GM10266 (cell line): ENCODE results near the gene SUN5.
"Not testable (repeated sequence)": the region's sequence is repeated elsewhere in the genome, so short reads cannot be mapped to it uniquely, and the experiment has no call there.

Experiments used
- DNase-seq: peaks from one replicate; pipeline ENCODE4 v3.0.0; 2012; ENCODE audit errors: extremely low spot score
- CTCF ChIP-seq: IDR thresholded peaks from 2 replicates; pipeline ENCODE4 v1.5.1; 2012; ENCODE audit warnings: mild to moderate bottlenecking, low read depth; ENCODE audit not compliant: control insufficient read depth, insufficient read depth; ENCODE audit errors: missing control alignments

The SUN5 gene

DNA sequence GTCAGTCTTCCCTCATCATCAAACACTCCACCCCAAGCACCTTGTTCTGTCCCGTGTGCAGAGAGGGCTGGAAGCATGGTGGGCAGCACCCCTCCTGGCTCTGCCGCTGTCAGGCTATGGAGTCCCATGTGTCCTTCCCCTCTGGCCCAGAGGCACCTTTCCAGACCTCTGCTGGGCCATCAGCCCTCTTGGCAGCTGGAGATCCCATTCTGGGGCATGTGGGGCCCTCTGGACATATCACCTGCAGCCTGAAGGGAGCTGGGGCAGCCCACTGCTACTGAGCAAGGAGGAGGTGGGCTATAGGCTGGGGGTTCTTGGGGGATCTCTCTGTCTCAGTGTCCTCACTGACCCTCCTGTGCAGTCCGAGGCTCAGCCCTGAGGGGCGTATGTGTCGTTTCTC is 42.2 kb downstream of the SUN5 start:
- TF ChIP-seq CTCF: no peak
- no peak for DNase-seq

GRCh38 chr20:32960849-32961731 is 43.1 kb downstream of the SUN5 start:
- no peak for TF ChIP-seq CTCF
- no peak for DNase-seq

DNA sequence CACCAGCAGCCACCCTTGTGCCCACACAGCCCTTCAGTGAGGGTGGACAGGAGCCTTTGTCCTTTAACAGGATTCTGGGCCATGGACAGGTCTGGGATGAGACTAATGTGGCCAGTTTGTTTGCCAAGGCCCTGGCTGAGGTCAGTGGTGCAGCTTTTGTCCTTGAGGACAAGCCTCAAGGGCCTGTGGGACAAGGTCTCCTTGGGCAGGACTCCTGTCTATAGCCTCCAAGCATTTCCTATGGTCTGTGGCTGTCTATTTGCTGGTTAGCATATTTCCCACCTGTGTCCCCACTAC is 44.1 kb downstream of the SUN5 start:
- no peak for DNase-seq
- TF ChIP-seq CTCF: no peak

DNA sequence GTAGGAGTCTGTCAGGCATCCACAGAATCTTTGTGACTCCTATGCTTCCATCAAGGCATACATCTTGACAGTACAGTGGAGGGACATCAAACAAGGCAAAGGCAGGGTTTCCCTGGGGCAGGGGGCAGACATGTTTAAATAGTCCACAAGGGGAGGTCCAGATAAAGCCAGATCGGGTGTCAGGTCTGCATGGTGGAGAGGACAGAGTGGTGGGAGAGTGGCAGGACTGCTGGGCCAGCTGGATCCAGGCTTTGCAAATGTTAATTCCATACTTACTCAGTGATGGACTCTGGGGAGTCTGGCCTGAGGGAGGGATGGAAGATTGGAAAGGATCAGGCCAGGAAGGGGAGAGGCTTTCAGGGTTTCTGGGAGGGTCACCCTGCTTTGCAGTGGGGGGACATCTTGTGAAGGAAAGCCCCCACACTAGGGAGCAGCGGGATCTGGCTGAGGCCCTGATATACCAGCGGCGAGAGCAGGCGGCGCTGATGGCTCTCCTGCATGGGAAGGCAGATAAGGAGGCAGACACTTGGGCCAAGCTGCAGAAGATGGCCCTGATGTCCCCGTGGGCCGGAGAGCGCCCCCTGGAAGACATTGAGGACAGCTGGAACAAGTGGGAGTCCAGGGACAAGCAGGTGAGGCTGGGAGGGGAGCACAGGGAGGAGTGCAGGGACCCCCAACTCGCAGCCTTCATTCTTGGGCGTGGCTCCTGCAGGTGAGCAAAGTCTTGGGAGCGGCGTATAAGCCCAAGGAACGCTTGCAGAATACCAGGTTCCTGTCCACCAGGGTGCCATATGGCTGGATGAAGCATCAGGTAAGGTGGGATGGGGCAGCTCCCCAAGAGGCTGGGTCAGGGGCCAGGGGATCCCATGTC is 44.6 kb downstream of the SUN5 start:
- DNase-seq: no peak
- no peak for TF ChIP-seq CTCF

GRCh38 chr20:32958574-32958973 is 45.7 kb downstream of the SUN5 start:
- no peak for TF ChIP-seq CTCF
- DNase-seq: no peak

DNA sequence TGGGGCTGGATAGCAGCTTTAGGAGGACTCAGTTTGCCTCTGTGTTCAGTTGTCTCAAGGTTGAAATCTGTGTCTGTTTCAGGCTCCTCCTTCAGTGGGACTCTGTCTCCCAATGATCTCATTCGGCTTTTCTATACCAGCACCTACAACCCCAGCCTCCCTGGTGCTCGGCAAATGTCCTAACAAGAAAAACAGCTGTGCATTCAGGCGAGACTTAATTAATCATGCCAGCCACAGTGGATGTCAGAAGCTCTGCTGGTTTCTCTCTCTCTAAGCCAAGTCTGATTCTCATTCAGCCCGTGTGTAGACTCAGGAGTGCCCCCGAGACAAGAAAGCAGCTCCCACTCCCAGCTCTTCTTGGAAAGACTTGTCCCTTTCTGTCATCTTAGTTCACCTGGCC is 46.8 kb downstream of the SUN5 start:
- TF ChIP-seq CTCF: no peak
- no peak for DNase-seq

DNA sequence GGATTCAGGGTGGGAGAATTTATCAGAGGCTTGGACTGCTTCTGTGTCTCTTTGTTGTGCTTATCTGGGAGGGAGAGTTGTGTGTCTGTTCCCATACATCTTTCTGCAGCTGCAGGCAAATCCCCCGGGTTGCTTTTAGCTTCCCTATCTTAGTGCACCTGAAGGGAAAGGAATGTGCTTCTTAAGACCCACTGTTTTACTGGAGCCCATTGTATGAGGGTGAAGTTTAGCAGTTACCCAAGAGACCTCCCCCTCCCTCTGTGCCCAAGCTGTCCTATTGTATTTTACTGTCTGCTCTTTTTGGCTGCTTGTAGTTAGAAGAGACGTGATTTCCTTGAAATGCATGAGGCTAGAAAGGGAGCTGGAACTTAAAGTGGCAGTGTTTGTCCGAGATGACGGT is 53.7 kb downstream of the SUN5 start:
- not testable (repeated sequence) for DNase-seq
